Tibial nerve (tissue), 4 donors: ENCODE measurements around the gene RBP4.

Experiments used
- EP300 ChIP-seq, 2 donors: sonication (generic); formaldehyde crosslinking; IDR thresholded peaks; one replicate each; pipeline ENCODE4 v1.6.1; 2017; ENCODE audit warnings: antibody characterized with exemption in 2 of 2, mild to moderate bottlenecking in 1 of 2
- POLR2A ChIP-seq, 2 donors: fragments of 450-650 bp; IDR thresholded peaks; one replicate each; pipeline ENCODE4 v1.6.1; 2017; ENCODE audit warnings: antibody characterized with exemption in 2 of 2, mild to moderate bottlenecking in 2 of 2, moderate library complexity in 2 of 2
- TF ChIP-seq, protein P1 (sequence below), 5 experiments: fragments of 200-600 bp in 3 of 5; fragments of 450-650 bp in 2 of 5; sonication (generic) in 3 of 5; IDR thresholded peaks; one replicate each; pipeline ENCODE4 v1.5.1; 2016 to 2019; ENCODE audit warnings: antibody characterized with exemption in 5 of 5, mild to moderate bottlenecking in 3 of 5, moderate library complexity in 2 of 5

GRCh38 chr10:93630625-93631557 lies 29.9 kb upstream of the RBP4 start:
- TF ChIP-seq, protein P1, sequence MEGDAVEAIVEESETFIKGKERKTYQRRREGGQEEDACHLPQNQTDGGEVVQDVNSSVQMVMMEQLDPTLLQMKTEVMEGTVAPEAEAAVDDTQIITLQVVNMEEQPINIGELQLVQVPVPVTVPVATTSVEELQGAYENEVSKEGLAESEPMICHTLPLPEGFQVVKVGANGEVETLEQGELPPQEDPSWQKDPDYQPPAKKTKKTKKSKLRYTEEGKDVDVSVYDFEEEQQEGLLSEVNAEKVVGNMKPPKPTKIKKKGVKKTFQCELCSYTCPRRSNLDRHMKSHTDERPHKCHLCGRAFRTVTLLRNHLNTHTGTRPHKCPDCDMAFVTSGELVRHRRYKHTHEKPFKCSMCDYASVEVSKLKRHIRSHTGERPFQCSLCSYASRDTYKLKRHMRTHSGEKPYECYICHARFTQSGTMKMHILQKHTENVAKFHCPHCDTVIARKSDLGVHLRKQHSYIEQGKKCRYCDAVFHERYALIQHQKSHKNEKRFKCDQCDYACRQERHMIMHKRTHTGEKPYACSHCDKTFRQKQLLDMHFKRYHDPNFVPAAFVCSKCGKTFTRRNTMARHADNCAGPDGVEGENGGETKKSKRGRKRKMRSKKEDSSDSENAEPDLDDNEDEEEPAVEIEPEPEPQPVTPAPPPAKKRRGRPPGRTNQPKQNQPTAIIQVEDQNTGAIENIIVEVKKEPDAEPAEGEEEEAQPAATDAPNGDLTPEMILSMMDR (IDR thresholded peaks at IDR 0.05), result no peak
- TF ChIP-seq POLR2A (IDR thresholded peaks at IDR 0.05) (no peak), EP300 (IDR thresholded peaks at IDR 0.05) (no peak)
